Activated CD4-positive, CD25-positive, alpha-beta regulatory T cell treated with anti-CD3 and anti-CD28 coated beads, Interleukin-2, amount 50 U/mL, for 24 hours (primary cell): ENCODE data around the gene FER1L5.

Experiments
- ATAC-seq, 2 donors: fragments of 150-1000 bp; cut with Tn5 transposase; one replicate each; pipeline ENCODE4 v1.10.0; 2021; ENCODE audit warnings: mild to moderate bottlenecking in 1 of 2, moderate library complexity in 1 of 2

The FER1L5 gene

DNA sequence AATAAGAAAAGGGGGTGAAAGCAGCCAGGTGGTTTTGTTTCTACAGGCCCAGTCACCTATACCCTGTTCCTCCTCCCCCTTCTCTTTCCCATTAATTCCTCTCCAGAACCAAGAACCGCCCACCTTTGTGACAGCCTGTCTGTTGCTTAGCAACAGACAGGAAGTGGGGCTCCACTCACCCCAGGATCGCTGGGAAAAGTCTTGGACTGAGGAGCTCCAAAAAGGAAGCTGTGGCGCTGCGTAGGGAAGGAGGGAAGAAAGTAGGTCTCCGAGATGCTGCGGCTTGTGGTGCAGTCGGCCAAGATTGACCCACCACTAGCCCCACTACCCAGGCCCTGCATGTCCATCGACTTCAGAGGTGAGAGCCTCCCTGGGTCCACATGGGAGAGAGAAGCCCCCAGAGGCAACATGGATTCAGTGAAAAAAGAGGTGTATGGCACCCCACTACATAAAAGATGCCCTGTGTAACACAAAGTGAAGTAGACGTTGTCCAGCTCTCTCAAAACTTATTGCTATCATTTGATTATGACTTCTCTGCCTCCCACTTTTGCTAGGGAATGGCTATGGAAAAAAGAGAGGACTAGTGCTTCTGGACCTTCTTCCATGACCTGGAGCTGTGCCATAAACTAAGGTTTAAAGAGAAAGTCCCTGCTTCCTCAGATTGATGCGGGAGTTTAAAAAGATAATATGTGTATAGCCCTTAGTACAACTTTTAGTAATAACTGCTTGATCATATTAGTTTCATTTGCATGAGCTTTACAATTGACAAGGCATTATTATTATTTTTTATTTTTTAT is at the start of gene FER1L5:
Gene FER1L5, plus strand, starts transcription at position 201 of the 797 bp plus-strand sequence. Its CDS starts 73 bp downstream, at position 274.
- no peak for ATAC-seq

DNA sequence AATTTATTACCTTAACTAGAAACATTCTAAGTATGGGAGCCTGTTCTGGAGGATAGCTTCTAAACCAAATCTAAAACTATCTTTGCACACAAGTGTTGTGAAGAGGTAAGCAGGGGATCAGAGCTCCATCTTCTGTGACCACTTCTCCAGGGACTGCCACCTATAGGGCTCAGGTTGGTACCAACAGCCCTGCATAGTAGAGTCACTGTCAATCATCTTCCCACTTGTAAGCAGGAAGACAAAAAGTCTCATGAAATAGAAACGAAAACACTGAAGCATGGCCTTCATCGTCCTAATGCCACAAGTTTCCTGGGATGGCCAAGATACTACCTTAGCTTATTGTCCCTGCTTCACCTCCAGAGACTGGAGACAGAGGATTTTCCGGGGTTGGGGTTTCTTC is 48.3 kb upstream of the FER1L5 start:
- peak; percentile 13 to 21 for ATAC-seq

DNA sequence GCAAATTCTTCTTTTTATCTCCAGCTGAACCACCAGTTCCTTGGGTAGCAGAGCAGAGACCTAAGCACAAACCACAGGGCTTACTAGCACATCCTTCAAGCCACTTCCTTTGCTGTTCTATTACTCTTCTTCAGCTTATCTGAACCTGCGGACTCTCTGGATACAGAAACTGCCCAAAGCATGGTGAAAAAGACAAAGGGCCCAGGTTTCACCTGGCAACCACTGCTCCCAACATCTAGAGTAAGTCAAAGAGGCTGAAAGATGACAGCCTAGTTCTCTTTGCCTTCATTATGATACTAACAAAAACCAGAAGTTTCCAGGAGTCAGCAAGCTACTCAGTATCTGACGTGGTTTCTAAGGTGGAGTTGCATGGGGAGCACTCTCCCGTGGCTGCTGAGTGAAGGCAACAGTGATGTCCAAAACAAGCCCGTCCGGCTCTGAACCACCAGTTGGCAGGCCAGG is 47.8 kb upstream of the FER1L5 start:
- ATAC-seq: peak; percentile 60 to 76

DNA sequence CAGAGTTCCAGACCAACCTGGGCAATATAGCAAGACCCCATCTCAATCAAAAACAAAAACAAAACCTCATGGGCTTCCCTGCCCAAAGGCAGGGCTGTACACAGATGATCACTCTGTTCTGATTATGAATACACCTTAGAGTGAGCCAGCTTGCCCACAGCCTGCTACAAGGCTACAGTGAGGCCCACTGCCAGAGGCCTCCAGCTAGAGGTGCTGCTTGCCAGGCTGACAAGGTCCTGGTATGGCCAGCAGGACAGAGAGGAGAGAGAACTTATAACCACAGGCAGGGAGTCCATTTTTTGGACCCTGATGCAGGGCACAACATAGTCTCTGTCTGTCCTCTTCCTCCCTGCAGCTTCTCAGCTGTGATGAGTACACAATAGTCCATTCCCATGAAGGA is 46.0 kb upstream of the FER1L5 start:
- no peak for ATAC-seq

DNA sequence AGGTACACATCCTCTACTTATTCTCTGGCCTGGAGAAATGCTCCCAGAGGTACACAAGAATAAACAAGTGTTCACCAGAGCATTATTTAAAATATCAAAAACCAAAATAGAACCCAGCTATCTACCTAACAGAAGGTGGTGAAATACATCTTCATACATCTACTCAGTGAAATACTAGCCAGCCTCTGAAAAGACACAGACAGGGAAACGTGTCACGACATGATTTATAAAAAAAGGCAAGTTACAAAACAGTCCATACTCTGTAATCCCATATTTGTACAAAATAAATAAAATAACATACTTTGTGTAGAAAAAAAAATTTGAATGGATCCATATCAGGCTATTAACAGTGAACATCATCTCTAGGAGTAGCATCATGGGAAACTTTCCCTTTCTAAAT is 42.6 kb upstream of the FER1L5 start:
- ATAC-seq: no peak

DNA sequence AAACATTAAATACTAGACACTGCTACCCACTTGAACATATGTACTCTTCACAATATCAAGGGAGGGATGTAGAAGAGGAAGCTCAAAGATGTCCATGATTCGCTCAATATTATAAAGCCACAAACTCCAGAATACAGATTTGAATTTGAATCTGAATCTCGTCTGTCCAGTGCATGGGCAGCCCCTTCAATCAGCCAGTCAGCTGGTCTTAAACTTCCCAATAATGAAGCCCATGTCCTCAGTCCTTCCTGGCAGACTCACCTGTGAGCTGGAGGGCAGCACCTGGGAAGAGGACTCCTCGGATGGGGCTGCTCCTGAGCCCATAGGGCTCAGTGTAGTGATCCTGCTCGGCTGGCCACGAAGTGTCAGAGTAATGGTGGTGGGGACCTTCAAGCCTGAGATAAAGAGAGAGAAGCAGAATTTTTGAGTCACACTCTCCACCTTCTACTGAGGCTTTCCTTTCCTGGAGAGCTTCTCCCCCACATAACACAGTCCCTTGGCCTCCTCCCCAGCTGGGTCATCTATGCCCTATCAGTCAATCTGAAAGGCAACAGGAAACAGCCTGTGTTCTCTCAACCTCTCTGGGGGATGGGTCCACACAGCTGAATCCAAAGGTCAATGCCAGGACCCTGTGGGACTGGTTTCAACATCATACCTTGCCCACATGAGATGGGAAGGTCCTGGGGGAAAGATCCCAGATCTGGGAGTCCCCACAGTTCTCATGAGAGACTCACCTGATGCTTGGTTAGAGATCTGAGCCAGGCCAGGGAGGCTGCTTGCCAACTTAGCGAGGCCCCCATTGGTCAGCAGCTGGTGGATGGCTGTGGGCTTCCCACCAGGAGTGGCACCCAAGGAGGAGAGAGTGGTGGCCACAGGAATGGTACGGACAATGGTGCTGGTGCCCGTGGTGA is 40.9 kb upstream of the FER1L5 start:
- ATAC-seq: peak; percentile 58 to 73

DNA sequence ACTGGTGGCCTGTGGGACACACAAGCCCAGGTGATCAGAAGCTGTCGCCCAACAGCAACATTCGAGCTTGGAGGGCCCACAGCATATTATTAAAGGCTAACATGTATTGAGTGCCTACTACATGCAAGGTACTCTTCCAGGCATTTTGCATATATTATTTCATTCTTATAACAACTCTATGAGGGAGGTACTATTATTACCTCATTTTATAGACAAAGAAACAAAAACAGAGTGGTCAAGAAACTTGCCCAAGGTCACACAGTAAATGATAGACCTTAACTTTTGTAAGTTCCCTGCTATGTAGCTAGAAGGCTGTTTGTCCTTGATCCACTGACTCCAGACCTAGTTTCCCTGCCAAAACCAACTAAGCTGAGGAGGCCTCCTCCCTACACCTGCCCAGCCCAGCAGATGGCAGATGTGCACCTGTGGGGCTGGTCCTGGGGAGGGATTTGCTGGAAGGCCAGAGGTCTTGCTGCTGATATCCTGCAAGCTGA is 40.2 kb upstream of the FER1L5 start:
- ATAC-seq: no peak

DNA sequence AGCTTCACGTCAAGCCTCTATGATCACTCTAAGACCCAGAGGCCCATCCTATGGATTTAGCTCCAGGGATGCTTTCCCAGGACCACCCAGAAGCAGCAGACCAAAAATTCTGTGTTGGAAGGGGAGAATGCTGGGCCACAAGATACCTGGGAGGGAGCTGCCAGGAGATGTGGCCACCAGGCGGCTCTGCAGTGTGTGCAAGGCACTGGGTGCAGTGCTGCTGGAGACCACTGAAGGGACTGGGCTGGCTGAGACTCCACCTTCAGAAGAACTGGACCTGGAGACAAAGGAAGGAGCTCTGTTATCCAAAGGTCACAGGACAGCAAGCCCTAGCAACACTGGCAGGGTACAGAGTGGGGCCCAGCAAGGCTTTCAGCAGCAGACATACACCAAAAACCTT is 38.5 kb upstream of the FER1L5 start:
- ATAC-seq: no peak

DNA sequence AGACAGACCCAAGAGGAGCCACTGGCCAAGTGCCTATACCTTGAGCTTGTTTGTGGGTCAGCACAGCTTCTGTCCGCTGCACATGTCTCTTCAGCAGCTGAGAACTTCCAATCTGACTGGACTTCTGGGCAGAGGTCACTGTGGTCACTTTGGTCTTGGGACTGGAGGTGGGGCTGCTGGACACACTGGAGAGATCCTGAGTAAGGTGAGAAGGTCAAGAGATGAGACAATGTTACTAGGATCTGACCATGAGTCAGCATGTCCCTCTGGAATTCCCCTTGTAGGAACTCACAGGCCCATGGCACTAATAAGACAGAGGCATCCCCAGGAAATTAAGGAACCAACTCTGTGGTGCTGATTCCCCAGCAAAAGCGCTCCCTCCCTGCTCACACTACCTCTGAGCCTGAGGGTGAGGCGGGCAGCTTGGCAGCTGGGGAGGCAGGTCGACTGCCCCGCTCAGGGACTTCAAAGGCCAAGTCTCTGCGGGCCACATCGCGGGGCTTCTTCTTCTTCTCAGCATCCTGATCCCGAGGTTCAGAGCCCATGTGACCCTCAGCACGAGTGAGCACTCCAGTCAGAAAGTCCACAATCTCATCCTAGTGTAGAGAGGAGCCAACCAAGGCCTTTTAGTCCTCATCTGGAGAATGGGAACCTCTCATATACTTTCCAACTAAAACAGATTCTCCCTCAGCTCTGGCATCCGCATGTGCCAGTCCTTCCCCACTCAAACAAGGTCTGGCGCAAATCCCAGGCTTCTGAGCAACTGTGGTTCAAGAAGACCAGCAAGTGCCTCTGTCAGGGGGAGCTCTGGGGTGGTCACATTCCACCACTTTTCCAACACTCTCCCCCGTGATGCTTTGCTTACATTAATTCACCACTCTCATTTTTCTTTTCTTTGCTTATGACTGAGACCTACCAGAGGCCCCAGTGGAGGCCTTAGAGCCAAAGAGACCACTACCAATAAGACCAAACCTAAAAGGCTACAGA is 33.8 kb upstream of the FER1L5 start:
- ATAC-seq: peak in 1 of 2 donors; percentile 24

DNA sequence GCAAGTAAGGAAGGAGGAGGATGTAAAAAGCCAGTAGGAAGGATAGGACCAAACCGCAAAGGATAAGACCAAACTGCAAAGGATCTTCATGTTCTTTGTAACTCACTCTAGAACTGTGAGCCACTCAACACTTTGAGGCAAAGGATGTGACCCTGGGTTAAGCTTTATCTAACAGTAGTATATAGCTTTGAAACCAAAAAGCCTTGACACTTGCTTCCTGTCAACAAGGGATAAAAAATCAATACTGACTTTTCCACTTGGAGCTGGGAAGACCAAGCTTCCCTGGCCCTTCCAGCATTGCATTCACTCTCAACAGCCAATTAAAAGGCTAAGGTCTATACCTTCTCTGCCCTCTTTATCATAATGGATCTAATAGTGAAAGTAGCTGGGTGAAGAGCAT is 26.4 kb upstream of the FER1L5 start:
- no peak for ATAC-seq

DNA sequence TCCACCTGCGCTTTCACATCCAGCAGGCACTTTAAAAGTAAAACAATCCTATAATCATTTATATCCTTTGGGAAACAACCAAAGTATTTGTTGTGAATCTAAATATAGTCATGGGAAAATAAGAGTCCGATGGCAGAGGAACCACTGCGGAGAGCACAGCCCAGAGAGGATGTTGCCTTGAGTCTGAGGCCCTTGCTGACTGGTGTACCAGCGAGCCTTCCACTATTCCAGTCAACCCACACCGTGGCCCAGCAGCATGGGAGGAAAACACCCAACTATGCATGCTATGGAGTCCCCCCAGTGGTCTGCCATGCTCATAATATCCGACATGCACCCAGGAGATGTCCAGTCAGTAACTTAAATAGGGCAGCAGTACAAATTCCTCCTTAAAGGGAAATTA is 26.0 kb upstream of the FER1L5 start:
- no peak for ATAC-seq

DNA sequence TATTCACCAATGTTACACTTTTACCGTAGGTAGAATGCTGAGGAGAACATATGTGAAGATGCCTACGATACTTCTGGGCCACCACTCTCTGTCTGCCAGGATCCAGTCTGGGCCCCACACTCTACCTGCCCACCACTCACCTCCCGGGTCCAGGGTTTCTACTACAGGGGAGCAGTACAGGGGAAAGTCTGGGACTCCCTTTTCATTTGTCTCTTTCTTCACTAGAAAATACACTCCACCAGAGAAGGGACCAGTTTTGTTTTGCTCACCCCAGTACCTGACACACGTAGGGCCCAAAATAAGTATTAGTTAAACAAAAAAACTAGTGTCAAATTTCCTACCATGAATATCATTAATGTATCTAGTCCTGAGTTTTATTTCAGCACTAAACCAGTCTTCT is 25.6 kb upstream of the FER1L5 start:
- peak in 1 of 2 donors; percentile 9 for ATAC-seq

DNA sequence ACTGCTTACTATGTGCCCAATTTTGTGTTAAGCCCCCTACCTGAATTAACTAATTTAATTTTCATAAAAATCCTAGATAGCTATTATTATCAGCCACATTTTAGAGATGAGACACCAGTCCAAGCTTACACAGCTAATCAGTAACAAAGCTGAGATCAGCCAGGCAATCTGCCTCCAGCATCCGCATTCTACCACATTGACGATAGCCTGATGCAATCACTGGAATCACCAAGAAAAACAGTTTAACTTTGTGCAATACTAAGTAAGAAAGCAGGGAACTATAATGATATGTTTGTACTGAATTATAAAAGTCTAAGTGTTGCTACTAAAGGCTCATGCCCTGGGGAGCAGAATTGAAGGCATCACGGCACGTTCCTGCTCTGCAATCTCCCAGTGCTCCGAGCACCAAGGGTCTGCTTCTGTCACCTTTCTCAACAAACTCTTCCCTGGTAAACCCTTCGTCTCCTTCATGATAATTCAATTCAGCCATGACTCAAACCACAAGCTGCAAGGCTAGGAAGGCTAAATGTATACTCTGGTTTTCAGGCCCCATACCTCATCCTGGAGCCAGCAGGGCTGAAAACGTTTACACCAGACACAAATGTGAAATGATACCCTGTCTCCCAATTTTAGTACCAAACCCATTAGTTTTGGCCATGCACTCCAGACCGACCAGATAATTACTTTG is 23.8 kb upstream of the FER1L5 start:
- no peak for ATAC-seq

DNA sequence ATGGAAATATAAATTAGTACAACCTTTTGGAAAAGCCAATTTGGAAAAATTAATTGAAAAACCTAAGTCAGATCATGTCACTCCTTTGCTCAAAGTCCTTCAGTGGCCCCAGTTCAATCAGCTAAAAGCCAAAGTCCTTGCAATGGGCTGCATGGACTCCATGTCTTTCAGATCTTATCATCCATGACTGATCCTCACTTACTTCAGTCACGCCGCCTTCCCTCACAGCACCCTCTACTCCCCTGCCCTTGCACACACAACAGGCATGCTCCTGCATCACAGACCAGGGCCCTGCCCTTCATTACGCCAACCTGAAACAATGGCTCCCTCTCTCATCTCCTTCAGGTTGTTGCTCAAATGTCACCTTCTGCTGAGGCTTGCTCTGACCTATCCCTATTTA is 20.0 kb upstream of the FER1L5 start:
- no peak for ATAC-seq

DNA sequence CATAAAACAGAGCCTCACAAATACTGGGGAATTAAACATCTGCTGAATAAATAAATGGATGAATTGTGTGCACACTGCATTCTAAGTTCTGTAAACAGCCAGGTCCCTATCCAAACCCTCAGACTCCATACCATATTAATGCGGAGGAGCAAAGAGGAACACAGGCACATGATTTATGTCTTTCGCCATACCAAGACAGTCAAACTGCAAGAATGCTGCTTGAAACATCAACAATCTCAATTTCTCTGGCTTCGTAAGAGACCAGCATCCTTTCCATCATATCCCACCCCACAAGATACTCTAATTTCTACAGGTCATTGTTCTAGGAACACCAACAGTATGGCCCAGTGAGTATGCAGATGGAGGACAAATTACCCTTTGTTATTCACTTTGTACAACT is 19.4 kb upstream of the FER1L5 start:
- ATAC-seq: no peak

DNA sequence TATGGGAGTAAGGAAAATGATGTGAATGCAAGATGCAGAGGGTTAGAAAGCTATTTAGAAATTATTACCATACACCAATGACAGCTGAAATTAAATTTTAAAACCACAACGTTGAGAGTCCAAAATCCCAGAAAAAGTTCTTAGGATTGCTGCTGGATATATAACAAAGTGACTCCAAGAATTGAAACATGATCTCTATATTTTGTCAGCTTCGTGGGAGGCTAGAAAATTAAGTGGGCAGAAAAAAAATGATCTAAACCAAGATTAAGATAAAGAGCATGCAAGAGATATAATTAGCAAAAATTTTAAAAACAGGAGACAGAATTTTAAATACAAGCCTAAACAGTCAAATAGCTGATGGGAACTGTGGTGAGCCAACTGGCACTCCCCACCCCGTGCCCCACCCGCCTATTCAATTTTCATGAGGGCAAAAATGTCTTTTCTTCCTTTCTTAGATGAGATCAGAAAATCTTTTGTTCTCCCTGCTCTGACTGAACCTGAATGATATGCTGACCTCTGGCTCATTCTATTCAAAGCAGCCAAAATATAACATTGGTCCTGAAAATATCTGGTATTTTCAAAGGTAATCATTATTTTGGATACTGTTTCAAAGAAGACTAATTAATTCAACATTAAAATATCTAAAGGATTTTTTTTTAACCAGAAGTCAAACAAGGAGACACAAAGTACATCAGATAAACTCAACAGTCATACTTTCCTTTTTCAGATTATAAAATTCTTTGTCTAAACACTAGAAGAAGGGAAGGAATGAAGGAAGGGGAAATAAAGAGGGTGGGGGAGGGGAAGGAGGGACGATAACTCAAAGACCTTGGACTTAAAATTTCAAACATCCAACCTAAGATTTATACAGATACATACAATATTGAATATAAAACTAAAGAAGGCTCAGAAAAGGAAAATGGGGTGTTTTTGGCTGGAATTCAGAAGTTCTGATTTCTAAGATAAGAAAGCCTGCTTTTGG is 16.7 kb upstream of the FER1L5 start:
- ATAC-seq: no peak

DNA sequence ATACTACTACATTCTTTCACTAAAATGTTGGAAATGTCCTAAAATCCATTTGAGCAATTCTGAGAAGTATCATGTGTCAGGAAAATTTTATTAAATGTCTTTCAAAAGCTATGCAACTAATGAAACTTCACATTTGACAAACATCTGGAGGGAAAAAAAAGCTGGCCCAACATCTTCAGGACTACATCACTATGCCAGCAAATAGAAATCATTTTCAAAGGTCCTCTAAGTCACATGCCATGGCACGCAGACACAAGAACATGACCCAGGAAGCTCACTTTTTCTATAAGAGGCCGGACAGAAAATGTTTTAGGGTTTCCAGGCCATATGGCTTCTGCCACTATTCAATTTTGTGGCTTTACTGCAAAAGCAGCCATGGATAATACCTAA is 16.0 kb upstream of the FER1L5 start:
- ATAC-seq: no peak

DNA sequence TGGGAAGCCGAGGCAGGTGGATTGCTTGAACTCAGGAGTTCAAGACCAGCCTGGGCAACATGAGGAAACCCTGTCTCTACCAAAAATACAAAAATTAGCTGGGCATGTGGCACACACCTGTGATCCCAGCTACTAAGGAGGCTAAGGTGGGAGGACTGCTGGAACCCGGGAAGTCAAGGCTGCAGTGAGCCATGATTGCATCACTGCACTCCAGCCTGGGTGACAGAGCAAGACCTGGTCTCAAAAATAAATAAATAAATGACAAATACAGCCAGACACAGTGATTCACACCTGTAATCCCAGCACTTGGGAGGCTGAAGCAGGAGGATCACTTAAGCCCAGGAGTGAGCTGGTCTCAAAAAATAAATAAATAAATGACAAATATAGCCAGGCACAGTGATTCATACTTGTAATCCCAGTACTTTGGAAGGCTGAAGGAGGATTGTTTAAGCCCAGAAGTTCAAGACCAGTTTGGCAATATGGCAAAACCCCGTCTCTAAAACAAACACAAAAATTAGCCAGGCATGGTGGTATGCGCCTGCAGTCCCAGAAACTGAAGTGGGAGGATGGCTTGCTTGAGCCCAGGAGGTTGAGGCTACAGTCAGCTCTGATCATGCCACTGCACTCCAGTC is 10.6 kb upstream of the FER1L5 start:
- ATAC-seq: no peak

DNA sequence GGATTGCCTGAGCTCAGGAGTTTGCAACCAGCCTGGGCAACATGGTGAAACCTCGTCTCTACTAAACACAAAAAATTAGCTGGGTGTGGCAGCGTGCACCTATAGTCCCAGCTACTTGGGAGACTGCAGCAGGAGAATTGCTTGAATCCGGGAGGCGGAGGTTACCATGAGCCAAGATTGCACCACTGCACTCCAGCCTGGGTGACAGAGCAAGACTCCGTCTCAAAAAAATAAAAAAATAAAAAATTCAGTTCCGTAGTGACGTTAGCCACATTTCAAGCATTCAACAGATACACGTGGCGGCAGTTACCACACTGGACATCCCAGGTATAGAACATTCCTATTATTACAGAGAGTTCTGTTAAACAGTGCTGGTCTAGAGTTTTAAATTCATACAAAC is 8.9 kb upstream of the FER1L5 start:
- no peak for ATAC-seq
